Measurements from ENCODE around the gene PSMD6. TPM values are rescaled to one million over a fixed set of nuclear protein-coding genes. Genes with fewer than 3 reads are reported as not detected.

The PSMD6 gene
- total and polyA plus RNA-seq, 2 donors (not counting 3 experiments of a cell fraction or from before 2014, with no cell fraction given): 53.7 to 90.8 TPM

- H4K20me1 ChIP-seq (replicated peaks; ENCODE audit: control insufficient read depth, extremely low read depth, insufficient read depth, low read length): no peaks in the 10 kb centered on the region
- H3K4me1 ChIP-seq (ENCODE audit: control insufficient read depth, extremely low read depth, insufficient read depth, low read length): peaks cover 5% of the 10 kb centered on the region
- no peak overlapping the region for H3K4me3 ChIP-seq (replicated peaks in 1 of 3; ENCODE audit: insufficient read depth in 1 of 3, low read depth in 1 of 3, low read length in 3 of 3)
- dilution Hi-C loops (cut with MboI; ENCODE audit: extremely low pct_ligation_motif_present, low sequenced_read_pairs) (no loop called here), intact Hi-C loops (cut with micrococcal nuclease) (loop anchor here (5.0 kb wide), 1 partner anchor 141 kb away; no protein-coding TSS in a partner anchor)
- H3K9me3 ChIP-seq (replicated peaks; ENCODE audit: control insufficient read depth, insufficient read depth, low read length): no peaks in the 10 kb centered on the region
- H2AFZ ChIP-seq (ENCODE audit: low read depth, low read length): no peak overlapping the region
- CTCF ChIA-PET: interaction anchor here (1.0 to 2.2 kb wide), 5 partner anchors 12 to 658 kb away, joined by 3 to 10 read pairs (median 4); partner anchors contain the start of gene PSMD6
- H3K27me3 ChIP-seq (ENCODE audit: control insufficient read depth in 2 of 2, insufficient read depth in 2 of 2, low read length in 2 of 2): no peaks in the 10 kb centered on the region
- H3K9me1 ChIP-seq (replicated peaks; ENCODE audit: control insufficient read depth, extremely low read depth, insufficient read depth, low read length): no peaks in the 10 kb centered on the region
- H3K27ac ChIP-seq (ENCODE audit: insufficient read depth, low read depth, low read length): no peak overlapping the region
- H3K36me3 ChIP-seq (ENCODE audit: control insufficient read depth in 2 of 2, extremely low read depth in 1 of 2, insufficient read depth in 2 of 2, low read length in 2 of 2): peaks cover 25 to 31% of the 10 kb centered on the region in 2 experiments
- FAIRE-seq (peak; percentile 33), DNase-seq (ENCODE audit: low read depth, low spot score) (peak; percentile 81)
- POLR2A ChIA-PET: no interaction called here
- H3K4me2 ChIP-seq (ENCODE audit: insufficient read depth, low read length): no peak overlapping the region
- H3K79me2 ChIP-seq (ENCODE audit: control insufficient read depth, insufficient read depth, low read length): peaks cover 3% of the 10 kb centered on the region
- TF ChIP-seq GATA2 (IDR thresholded peaks at IDR 0.05; ENCODE audit: insufficient read depth, insufficient read length, low read depth, low read length) (no peak), FOS (IDR thresholded peaks at IDR 0.05; ENCODE audit: borderline replicate concordance, insufficient read depth, low read length) (no peak), MYC (IDR thresholded peaks at IDR 0.05; ENCODE audit: low read depth, low read length) (no peak)
- BruUV-seq (replicated peaks): no TSS peak
- H3K9ac ChIP-seq (replicated peaks; ENCODE audit: extremely low read depth, insufficient read depth, low read length): no peak overlapping the region
Measured at GRCh38 chr3:64008487-64009351, 14.6 kb downstream of the PSMD6 start.

DNA sequence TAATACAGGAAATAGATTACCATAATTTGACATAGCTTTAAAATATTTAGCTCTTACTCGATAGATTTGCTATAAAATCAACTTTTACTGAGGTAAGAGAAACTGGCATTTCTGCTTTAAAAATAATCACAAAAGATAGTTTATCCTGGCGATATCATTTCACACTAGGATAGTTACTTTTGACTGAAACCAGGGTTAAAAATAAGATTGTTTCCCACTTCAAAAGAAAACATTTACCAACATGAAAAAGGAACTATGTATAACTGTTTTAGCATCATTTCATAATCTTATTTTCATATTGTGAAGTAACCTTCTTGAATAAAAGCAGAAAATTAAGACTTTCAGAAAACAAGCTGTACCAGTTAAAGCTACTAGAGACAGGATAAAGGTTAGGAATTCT, 15.3 kb downstream of the PSMD6 start:
- Histone ChIP-seq H3K27ac (ENCODE audit: insufficient read depth, low read depth, low read length) (no peak overlapping the region), H3K27me3 (ENCODE audit: control insufficient read depth in 2 of 2, insufficient read depth in 2 of 2, low read length in 2 of 2) (no peaks in the 10 kb centered on the region), H3K4me1 (ENCODE audit: control insufficient read depth, extremely low read depth, insufficient read depth, low read length) (peaks cover 5% of the 10 kb centered on the region), H3K4me3 (replicated peaks in 1 of 3; ENCODE audit: insufficient read depth in 1 of 3, low read depth in 1 of 3, low read length in 3 of 3) (no peak overlapping the region), H3K9me1 (replicated peaks; ENCODE audit: control insufficient read depth, extremely low read depth, insufficient read depth, low read length) (no peaks in the 10 kb centered on the region), H4K20me1 (replicated peaks; ENCODE audit: control insufficient read depth, extremely low read depth, insufficient read depth, low read length) (no peaks in the 10 kb centered on the region), H3K9ac (replicated peaks; ENCODE audit: extremely low read depth, insufficient read depth, low read length) (no peak overlapping the region), H3K79me2 (ENCODE audit: control insufficient read depth, insufficient read depth, low read length) (peaks cover 3% of the 10 kb centered on the region), H3K4me2 (ENCODE audit: insufficient read depth, low read length) (no peak overlapping the region), H3K9me3 (replicated peaks; ENCODE audit: control insufficient read depth, insufficient read depth, low read length) (no peaks in the 10 kb centered on the region), H2AFZ (ENCODE audit: low read depth, low read length) (no peak overlapping the region), H3K36me3 (ENCODE audit: control insufficient read depth in 2 of 2, extremely low read depth in 1 of 2, insufficient read depth in 2 of 2, low read length in 2 of 2) (peaks cover 25 to 29% of the 10 kb centered on the region in 2 experiments)
- no TSS peak for BruUV-seq (replicated peaks)
- CTCF ChIA-PET: interaction anchor here (1.0 to 2.2 kb wide), 5 partner anchors 11 to 657 kb away, joined by 3 to 10 read pairs (median 4); partner anchors contain the start of gene PSMD6
- dilution Hi-C loops (cut with MboI; ENCODE audit: extremely low pct_ligation_motif_present, low sequenced_read_pairs) (no loop called here), intact Hi-C loops (cut with micrococcal nuclease) (loop anchor here (5.0 kb wide), 1 partner anchor 141 kb away; no protein-coding TSS in a partner anchor)
- TF ChIP-seq MAX (IDR thresholded peaks at IDR 0.05; ENCODE audit: insufficient read depth, insufficient read length) (no peak), JUN (IDR thresholded peaks at IDR 0.05; ENCODE audit: borderline replicate concordance, insufficient read depth, insufficient read length, low read depth) (no peak), POLR2A (IDR thresholded peaks at IDR 0.05; ENCODE audit: low read depth, low read length) (no peak), EZH2 (IDR thresholded peaks at IDR 0.05; ENCODE audit: borderline replicate concordance, low read depth, low read length, severe bottlenecking) (no peak), CTCF (IDR thresholded peaks at IDR 0.05; ENCODE audit: extremely low read depth in 1 of 2, insufficient read depth in 1 of 2, low read depth in 1 of 2, low read length in 2 of 2) (no peak), FOS (IDR thresholded peaks at IDR 0.05; ENCODE audit: borderline replicate concordance, insufficient read depth, low read length) (no peak), MYC (IDR thresholded peaks at IDR 0.05; ENCODE audit: low read depth, low read length) (no peak), GATA2 (IDR thresholded peaks at IDR 0.05; ENCODE audit: insufficient read depth, insufficient read length, low read depth, low read length) (no peak), POLR2AphosphoS5 (IDR thresholded peaks at IDR 0.05; ENCODE audit: insufficient read depth, low read depth, low read length) (no peak)
- POLR2A ChIA-PET: no interaction called here
- DNase-seq (ENCODE audit: low read depth, low spot score) (no peak), FAIRE-seq (no peak)

All from endothelial cell of umbilical vein (primary cell).